ELF-1 (cell line): ENCODE data around the gene WNT9B.
A peak's percentile ranks its signal among the peaks of the same experiment; 100 is the strongest.
"Not testable (repeated sequence)": the region's sequence is repeated elsewhere in the genome, so short reads cannot be mapped to it uniquely, and the experiment has no call there.

Experiments
- DNase-seq: peaks from one replicate; pipeline ENCODE4 v3.0.0-alpha.2; 2016; ENCODE audit warnings: low read depth, low spot score

Gene WNT9B

GRCh38 chr17:46908068-46908737, 56.8 kb downstream of the WNT9B start:
- DNase-seq, result no peak

- no peak for DNase-seq
These were observed 59.0 kb downstream of the WNT9B start for GRCh38 chr17:46910179-46910927.

- DNase-seq, result no peak
These were observed 59.9 kb downstream of the WNT9B start for GRCh38 chr17:46911311-46911710.

GRCh38 chr17:46915596-46915995, 64.2 kb downstream of the WNT9B start:
- no peak for DNase-seq

- no peak for DNase-seq
These were observed 64.8 kb downstream of the WNT9B start for GRCh38 chr17:46916211-46916610.

GRCh38 chr17:46916623-46917022, 65.2 kb downstream of the WNT9B start:
- no peak for DNase-seq

- no peak for DNase-seq
These were observed 65.7 kb downstream of the WNT9B start for GRCh38 chr17:46917041-46917440.

GRCh38 chr17:46917516-46917915, 66.1 kb downstream of the WNT9B start:
- DNase-seq, result no peak

- not testable (repeated sequence) for DNase-seq
These were observed 70.6 kb downstream of the WNT9B start for GRCh38 chr17:46921962-46922361.

- no peak for DNase-seq
These were observed 71.1 kb downstream of the WNT9B start for GRCh38 chr17:46922487-46922803.

- DNase-seq, result peak; percentile 96
These were observed 71.6 kb downstream of the WNT9B start, which contains the start of gene GOSR2 for GRCh38 chr17:46922804-46923635. Gene GOSR2 (plus strand): TSS chr17:46923160. CDS start chr17:46923193, 33 bp downstream.

GRCh38 chr17:46925185-46925868, 73.9 kb downstream of the WNT9B start:
- DNase-seq, result no peak

GRCh38 chr17:46928467-46929261, 77.3 kb downstream of the WNT9B start:
- no peak for DNase-seq

- DNase-seq, result peak; percentile 68
These were observed 78.0 kb downstream of the WNT9B start for GRCh38 chr17:46929413-46929812.

GRCh38 chr17:46930051-46930450, 78.7 kb downstream of the WNT9B start:
- DNase-seq, result no peak

GRCh38 chr17:46931596-46931995, 80.2 kb downstream of the WNT9B start:
- DNase-seq, result no peak

GRCh38 chr17:46935658-46936266, 84.4 kb downstream of the WNT9B start:
- no peak for DNase-seq
